Ishikawa (cell line): ENCODE data around the gene TJP2.

Experiments used
- CEBPB ChIP-seq: IDR thresholded peaks from 2 replicates; pipeline ENCODE4 v1.6.1; 2012
- CREB1 ChIP-seq: IDR thresholded peaks from 2 replicates; pipeline ENCODE4 v1.6.1; 2012; ENCODE audit warnings: low read depth
- EGR1 ChIP-seq: IDR thresholded peaks from 2 replicates; pipeline ENCODE4 v1.6.1; 2012
- EP300 ChIP-seq: IDR thresholded peaks from 2 replicates; pipeline ENCODE4 v1.6.1; 2012; ENCODE audit warnings: borderline replicate concordance
- FOXM1 ChIP-seq: IDR thresholded peaks from 2 replicates; pipeline ENCODE4 v1.6.1; 2012; ENCODE audit warnings: low read depth, borderline replicate concordance
- NFIC ChIP-seq: IDR thresholded peaks from 2 replicates; pipeline ENCODE4 v1.6.1; 2012
- RAD21 ChIP-seq: IDR thresholded peaks from 2 replicates; pipeline ENCODE4 v1.6.1; 2012; ENCODE audit warnings: low read depth
- TAF1 ChIP-seq: IDR thresholded peaks from 2 replicates; pipeline ENCODE4 v1.6.1; 2012; ENCODE audit warnings: low read depth, mild to moderate bottlenecking
- TCF12 ChIP-seq: IDR thresholded peaks from 2 replicates; pipeline ENCODE4 v1.6.1; 2012; ENCODE audit warnings: low read depth
- TEAD4 ChIP-seq: IDR thresholded peaks from 2 replicates; pipeline ENCODE4 v1.6.1; 2012
- YY1 ChIP-seq: IDR thresholded peaks from 2 replicates; pipeline ENCODE4 v1.6.1; 2012; ENCODE audit warnings: low read depth
- ZBTB7A ChIP-seq: IDR thresholded peaks from 2 replicates; pipeline ENCODE4 v1.6.1; 2012; ENCODE audit warnings: low read depth
- TF ChIP-seq, protein P1 (sequence below): IDR thresholded peaks from 2 replicates; pipeline ENCODE4 v1.6.1; 2012
- TF ChIP-seq, protein P2 (sequence below): IDR thresholded peaks from 2 replicates; pipeline ENCODE4 v1.6.1; 2012
- TF ChIP-seq, protein P3 (sequence below): IDR thresholded peaks from 2 replicates; pipeline ENCODE4 v1.6.1; 2012; ENCODE audit warnings: low read depth, mild to moderate bottlenecking

TJP2 gene

DNA sequence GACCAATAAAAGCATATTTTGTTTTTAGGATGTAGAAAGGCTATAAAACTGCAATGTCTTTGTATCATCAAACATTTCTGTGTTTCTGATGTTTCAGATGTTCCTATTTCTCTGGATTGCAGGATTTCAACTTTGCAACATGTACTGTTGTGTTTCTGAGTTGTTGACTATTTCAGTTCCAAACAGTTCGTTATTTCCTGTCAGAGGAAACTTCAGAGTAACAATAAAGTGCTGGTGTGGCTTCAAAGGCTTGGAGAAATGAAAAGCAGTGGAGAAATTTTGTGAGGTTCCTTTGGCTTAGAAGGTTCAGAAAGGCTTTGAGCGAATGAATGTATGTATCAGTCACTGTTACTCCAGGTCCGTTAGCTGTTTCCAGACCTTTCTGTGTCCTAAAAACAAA lies 17.2 kb downstream of the TJP2 start:
- no peak for TF ChIP-seq CREB1

DNA sequence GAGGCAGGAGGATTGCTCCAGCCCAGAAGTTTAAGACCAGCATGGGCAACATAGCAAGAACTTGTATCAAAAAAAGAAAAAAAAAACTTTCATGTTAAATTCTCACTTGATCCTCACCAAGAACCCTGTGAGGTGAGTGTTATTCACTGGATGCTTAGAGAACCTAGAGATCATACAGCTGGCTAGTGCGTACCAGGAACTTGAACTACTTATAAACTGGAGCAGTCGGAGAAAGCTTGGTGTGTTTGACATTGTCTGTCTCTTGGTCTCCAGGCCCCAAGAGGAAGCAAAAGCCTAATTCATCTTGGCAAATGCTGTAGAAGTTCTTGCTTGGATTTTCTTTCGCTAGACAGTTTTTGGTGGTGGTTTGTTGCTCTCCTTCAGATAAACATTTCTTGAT lies 18.1 kb downstream of the TJP2 start:
- TF ChIP-seq ZBTB7A (no peak), RAD21 (no peak), TAF1 (no peak), CREB1 (no peak), CEBPB (no peak), NFIC (no peak), YY1 (no peak), TEAD4 (no peak), TCF12 (no peak), EP300 (no peak), FOXM1 (no peak), EGR1 (no peak)
- TF ChIP-seq, protein P1, sequence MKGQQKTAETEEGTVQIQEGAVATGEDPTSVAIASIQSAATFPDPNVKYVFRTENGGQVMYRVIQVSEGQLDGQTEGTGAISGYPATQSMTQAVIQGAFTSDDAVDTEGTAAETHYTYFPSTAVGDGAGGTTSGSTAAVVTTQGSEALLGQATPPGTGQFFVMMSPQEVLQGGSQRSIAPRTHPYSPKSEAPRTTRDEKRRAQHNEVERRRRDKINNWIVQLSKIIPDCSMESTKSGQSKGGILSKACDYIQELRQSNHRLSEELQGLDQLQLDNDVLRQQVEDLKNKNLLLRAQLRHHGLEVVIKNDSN, result no peak
- TF ChIP-seq, protein P2, sequence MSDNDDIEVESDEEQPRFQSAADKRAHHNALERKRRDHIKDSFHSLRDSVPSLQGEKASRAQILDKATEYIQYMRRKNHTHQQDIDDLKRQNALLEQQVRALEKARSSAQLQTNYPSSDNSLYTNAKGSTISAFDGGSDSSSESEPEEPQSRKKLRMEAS, result no peak
- TF ChIP-seq, protein P3, sequence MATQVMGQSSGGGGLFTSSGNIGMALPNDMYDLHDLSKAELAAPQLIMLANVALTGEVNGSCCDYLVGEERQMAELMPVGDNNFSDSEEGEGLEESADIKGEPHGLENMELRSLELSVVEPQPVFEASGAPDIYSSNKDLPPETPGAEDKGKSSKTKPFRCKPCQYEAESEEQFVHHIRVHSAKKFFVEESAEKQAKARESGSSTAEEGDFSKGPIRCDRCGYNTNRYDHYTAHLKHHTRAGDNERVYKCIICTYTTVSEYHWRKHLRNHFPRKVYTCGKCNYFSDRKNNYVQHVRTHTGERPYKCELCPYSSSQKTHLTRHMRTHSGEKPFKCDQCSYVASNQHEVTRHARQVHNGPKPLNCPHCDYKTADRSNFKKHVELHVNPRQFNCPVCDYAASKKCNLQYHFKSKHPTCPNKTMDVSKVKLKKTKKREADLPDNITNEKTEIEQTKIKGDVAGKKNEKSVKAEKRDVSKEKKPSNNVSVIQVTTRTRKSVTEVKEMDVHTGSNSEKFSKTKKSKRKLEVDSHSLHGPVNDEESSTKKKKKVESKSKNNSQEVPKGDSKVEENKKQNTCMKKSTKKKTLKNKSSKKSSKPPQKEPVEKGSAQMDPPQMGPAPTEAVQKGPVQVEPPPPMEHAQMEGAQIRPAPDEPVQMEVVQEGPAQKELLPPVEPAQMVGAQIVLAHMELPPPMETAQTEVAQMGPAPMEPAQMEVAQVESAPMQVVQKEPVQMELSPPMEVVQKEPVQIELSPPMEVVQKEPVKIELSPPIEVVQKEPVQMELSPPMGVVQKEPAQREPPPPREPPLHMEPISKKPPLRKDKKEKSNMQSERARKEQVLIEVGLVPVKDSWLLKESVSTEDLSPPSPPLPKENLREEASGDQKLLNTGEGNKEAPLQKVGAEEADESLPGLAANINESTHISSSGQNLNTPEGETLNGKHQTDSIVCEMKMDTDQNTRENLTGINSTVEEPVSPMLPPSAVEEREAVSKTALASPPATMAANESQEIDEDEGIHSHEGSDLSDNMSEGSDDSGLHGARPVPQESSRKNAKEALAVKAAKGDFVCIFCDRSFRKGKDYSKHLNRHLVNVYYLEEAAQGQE, result no peak

DNA sequence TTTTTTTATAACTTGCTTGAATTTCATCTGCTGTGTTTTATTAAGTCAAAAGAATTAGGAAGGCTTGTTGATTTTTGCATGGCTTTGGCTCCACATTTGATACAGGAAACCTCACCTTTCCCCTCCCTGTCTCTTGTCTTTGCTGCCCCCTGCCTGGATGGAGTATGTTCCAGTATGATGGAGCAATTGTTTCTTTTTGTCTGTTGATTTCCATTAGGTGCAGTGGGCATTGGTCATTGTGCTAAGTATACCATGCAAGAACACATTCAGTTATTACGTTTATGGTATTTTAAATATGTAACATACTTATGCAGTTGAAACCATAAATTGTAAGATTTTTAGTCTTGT lies 19.6 kb downstream of the TJP2 start:
- TF ChIP-seq RAD21, result 0 out of 2 replicates have a peak, but pooled peaks have one; percentile 16
- no peak for TF ChIP-seq TEAD4

DNA sequence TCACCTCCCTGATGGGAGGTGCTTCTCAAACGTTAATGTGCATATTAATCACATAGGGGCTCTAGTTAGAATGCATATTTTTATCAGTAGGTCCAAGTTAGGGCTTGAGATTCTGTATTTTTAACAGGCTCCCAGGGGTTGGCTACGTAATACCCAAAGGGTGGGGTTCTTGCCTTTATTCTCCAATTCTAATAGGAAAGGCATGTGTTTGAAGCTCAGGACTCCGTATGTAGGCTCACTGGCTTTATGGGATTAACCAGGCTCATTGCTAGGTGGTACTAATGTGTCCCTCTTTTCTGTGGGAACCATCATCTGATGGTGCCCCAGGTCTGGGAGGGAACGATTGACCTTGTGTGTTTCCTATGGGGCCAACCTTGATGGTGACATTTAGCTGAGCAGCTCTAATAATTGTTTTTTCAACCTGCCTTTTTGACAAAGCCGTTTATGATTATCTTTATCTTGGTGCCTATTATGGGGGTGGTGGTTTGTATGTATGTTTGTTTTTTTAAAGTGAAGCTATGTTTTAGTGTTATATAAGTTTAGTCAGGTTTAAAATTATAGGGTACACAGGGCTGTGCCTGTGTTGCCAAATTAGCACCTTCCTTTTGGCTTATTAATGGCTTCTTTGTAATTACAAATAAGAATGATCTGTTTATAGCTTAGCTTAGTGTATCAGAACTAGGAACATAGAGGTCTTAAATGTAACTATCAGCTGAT lies 20.8 kb downstream of the TJP2 start:
- TF ChIP-seq EP300, result no peak
- no peak for TF ChIP-seq ZBTB7A

DNA sequence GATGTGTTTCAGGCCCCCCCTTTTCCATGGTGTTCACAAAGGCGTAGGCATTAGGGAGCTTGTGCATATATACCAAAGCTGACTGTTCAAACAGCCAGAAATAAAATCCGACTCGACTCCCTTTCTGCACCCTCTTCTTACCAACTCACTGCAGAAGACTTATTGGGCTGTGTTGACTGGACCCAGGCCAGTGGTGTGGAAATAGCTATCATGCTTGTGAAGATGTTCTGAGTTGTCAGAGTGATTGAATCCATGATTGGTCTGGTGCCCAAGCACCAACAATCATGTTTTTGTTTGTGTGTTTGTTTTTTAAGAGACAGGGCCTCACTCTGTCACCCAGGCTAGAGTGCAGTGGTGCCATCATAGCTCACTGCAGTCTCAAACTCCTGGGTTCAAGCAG lies 21.6 kb downstream of the TJP2 start:
- TF ChIP-seq TCF12, result no peak
- TF ChIP-seq TAF1, result no peak
- no peak for TF ChIP-seq EP300
- no peak for TF ChIP-seq ZBTB7A
- TF ChIP-seq CEBPB, result no peak

DNA sequence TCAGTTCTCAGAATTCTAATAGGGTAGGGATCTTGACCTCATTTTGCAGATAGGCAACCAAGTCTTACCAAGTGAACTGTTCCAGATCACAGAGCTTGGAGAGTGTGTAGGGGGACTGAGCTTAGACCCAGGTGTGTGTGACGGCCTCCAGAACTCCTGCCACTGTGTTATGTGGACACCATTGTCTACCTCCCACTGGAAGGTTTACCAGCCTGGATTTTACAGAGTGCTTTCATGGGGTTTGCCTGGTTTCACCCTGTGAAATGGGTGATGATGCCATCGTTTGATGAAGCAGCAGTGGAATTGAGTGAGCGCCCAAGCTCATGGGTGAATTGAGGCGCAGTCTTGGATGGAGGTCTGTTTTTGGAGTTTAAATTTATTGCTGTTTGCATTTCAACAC lies 23.6 kb downstream of the TJP2 start:
- TF ChIP-seq TEAD4, result no peak
- TF ChIP-seq FOXM1, result no peak
- TF ChIP-seq YY1, result no peak

DNA sequence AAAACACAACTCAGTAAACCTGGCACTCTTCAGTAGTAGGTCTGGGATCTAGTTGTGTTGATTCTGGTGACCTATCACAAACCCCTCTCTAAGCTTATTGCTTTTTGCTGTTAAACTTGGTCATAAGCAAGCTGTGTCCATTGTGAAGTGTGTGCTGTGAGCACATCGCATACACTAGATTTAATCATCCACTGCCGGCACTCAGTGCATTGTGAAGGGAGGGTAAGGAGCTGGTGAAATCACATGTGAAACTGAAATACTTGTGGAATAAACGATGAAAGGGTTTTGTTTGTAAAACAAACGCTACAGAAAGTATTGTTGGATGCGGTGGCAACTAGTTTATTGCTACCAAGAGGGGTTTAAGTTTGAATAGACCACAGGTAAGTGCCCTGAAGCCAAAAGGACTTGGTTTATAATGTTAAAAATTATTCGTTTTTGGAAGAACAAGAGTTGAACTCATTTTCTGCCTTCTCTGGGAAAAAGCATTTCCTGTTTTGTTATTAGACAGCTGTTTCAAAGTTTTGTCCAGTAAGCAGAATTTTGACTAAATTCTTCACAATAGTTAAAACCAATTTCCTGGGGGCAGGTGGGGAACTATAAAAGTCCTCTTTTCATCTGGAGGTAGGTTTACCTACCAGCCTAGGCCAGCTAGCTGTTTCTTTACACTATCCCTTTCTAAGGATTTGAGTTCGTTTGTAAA lies 24.6 kb downstream of the TJP2 start:
- TF ChIP-seq TCF12 (no peak), TAF1 (no peak), YY1 (no peak), TEAD4 (no peak), EGR1 (no peak), NFIC (no peak), CEBPB (no peak), CREB1 (no peak), RAD21 (no peak), EP300 (no peak), ZBTB7A (no peak), FOXM1 (no peak)
- TF ChIP-seq, protein P1, result no peak
- TF ChIP-seq, protein P2, result no peak
- TF ChIP-seq, protein P3, result no peak
